ENCODE results near the gene HSPD1.

DNA sequence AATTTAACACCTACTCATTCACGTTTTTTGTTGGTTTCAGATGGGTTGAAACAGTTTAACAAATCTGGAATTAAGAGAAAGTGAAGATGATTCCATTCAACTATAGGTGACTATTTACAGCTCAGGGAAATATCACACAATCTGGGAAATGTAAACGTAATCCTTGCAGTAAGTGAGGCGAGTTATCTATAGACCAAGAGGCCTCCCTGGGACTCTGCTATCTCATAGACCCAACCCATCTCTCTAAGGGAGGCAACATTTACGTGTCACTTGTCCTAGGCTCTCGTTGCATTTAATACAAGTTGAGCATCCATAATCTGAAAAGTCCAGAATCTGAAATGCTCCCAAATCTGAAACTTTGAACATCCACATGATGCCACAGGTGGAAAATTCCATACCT is 14.3 kb upstream of the HSPD1 start:
- no peak for TF ChIP-seq CTCF (IDR thresholded peaks at IDR 0.05; ENCODE audit: low read length)
- no peak for TF ChIP-seq EZH2 (optimal IDR thresholded peaks at IDR 0.05; ENCODE audit: low read depth, low read length)
